Right cardiac atrium (tissue), 5 donors: Measurements from ENCODE around the gene ENKUR. TPM values are rescaled to one million over a fixed set of nuclear protein-coding genes. Genes with fewer than 3 reads are reported as not detected.
"Not testable (repeated sequence)": the region's sequence is repeated elsewhere in the genome, so short reads cannot be mapped to it uniquely, and the experiment has no call there.

Experiments used
- ATAC-seq, 2 donors: fragments of 200-7000 bp; cut with Tn5 transposase; one replicate each; pipeline versions ENCODE4 v1.8.0 to v1.9.1; 2020; ENCODE audit warnings: moderate library complexity in 2 of 2, mild to moderate bottlenecking in 1 of 2
- DNase-seq, 3 donors: peaks; one replicate each; pipeline ENCODE4 v3.0.0-alpha.2; 2020
- H3K27ac ChIP-seq: one replicate; pipeline ENCODE4 v1.5.1; 2013; ENCODE audit warnings: mild to moderate bottlenecking, low read length, control low read depth, moderate library complexity
- H3K27me3 ChIP-seq: one replicate; pipeline ENCODE4 v1.6.1; 2013; ENCODE audit not compliant: control insufficient read depth, insufficient read depth
- H3K4me1 ChIP-seq: one replicate; pipeline ENCODE4 v1.6.1; 2013; ENCODE audit warnings: low read length; ENCODE audit not compliant: control insufficient read depth, insufficient read depth
- H3K4me3 ChIP-seq: one replicate; pipeline ENCODE4 v1.5.1; 2013; ENCODE audit warnings: low read length, control low read depth
- H3K9me3 ChIP-seq: one replicate; pipeline ENCODE4 v1.6.1; 2013; ENCODE audit warnings: low read length; ENCODE audit not compliant: control insufficient read depth
- WGBS: extraction: QIAGEN DNeasy Blood & Tissue Kit; methylation state at CpG from one replicate; pipeline ENCODE4 v1.1.7; 2013; 5-methylcytosine and 5-hydroxymethylcytosine counted together
- intact Hi-C, 4 donors: fragments of 100-400 bp; cut with DNase I; formaldehyde crosslinking; loops; one replicate each; pipeline versions ENCODE4 v1.11.0 to v1.14.0; 2022 to 2023
- polyA plus RNA-seq: library from polyadenylated mRNA; stranded (reverse); fragments of 200-250 nt; gene quantifications from one replicate; pipeline ENCODE4 v1.2.3, GENCODE V29; 2013
- total RNA-seq, 4 donors: library from RNA; stranded (reverse); fragmentation: NEBNext Ultra II Directional; extraction: Animal tissue kit (Norgen Biotek cat#: 25700); gene quantifications; one replicate each; pipeline ENCODE4 v1.2.1, GENCODE V29; 2021
- donor health status: healthy with polysubstance abuse.
- donor health status: DM: no; HTN: yes; CAD: no.
- donor health status: DM: no; HTN: no; CAD: no.
- donor health status: DM: no; HTN: yes; CAD: no; lungs with severe emphysema.
- donor health status: DM: yes; HTN: yes; CAD: no.

ENKUR gene
- total and polyA plus RNA-seq, 5 donors = not detected

DNA sequence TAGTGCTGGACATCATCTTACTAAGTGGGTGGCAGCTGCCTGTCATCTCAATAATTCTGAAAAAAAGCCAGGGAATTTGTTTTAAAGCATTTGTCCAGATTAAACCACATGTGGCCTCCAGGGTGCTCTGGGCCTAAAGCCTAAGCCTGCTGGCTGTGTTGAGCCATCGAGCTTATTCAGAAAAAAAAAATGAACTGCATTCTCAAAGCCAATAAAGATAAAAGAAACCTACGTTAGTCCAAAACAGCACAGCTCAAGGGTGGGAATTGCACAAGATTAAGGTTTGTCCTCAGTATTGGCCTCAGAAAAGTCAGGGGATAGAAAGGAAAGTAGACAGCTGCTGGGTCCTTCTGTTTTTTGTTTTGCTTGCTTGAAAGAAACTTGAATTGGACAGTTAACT is 41.0 kb downstream of the ENKUR start:
- peak; percentile 90 to 93 for ATAC-seq
- no peaks in the 10 kb centered on the region for H3K4me1 ChIP-seq
- H3K27me3 ChIP-seq = no peaks in the 10 kb centered on the region
- peak; percentile 73 to 85 (median 81) for DNase-seq
- no peak overlapping the region for H3K4me3 ChIP-seq
- H3K27ac ChIP-seq = no peak overlapping the region
- WGBS = 16% methylated on average over 2 of the region's 2 CpGs
- no peaks in the 10 kb centered on the region for H3K9me3 ChIP-seq
- intact Hi-C loops = no loop called here

DNA sequence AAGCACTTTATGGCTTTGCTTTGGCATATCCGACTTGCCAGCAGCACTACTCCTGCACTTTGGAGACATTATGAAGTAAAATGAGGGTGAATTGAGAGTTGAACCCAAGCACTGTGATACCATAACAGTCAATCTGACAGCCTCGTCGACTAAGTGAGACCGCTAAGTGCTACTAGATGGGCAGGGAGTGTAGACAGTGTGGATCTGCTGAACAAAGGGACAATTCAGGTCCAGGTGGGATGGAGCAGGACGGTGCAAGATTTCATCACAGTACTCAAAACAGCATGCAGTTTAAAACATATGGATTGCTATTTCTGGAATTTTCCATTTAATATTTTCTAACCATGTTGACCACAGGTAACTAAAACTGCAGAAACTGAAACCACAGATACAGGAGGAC is 42.8 kb downstream of the ENKUR start:
- ATAC-seq (no peak), DNase-seq (no peak)
- Histone ChIP-seq H3K27ac (no peak overlapping the region), H3K4me1 (no peaks in the 10 kb centered on the region), H3K27me3 (no peaks in the 10 kb centered on the region), H3K9me3 (no peaks in the 10 kb centered on the region), H3K4me3 (no peak overlapping the region)
- 83% methylated on average over 5 of the region's 5 CpGs for WGBS
- intact Hi-C loops = no loop called here

DNA sequence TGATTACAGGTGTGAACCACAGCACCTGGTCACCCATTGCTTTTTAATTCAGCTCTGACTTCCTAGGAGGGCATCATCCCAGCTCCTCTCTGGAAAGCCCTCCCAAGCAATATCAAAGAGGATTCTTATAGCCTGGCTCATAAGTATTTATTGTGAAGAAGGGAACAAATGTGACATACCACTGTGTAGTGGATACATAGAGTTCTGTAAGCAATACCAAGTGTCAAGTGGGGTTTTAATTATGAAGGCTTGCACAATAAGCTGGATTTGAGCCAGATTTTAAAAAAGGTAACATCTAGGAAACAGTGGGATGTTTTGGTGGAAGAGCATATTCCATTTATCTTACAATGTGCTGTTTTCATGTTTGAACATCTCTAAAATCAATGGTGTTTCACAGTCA is 44.6 kb downstream of the ENKUR start:
- Histone ChIP-seq H3K27ac (no peak overlapping the region), H3K4me3 (no peak overlapping the region), H3K27me3 (no peaks in the 10 kb centered on the region), H3K4me1 (no peaks in the 10 kb centered on the region), H3K9me3 (no peaks in the 10 kb centered on the region)
- ATAC-seq = no peak
- intact Hi-C loops = no loop called here
- DNase-seq = no peak

DNA sequence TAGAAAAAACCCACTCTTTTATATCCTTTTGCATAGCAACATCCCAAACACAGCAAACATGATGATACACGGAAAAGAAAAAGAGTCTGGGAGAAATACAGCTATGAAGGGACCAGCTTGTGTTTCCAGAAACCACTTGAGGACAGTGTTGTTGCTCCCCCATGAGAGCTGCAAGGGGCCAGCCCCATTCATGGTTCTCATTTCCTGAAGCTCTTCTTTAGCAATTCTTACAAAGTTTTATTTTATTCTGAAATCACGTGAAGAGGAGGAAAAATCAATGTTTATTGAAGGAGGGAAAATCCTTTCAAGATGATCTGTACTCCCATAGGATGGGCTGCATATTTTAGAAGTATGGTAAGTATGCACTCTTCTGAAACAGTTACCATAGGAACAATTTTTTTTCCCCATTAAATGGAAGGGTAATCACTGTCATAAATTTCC is 46.1 kb downstream of the ENKUR start:
- H3K27ac ChIP-seq = no peak overlapping the region
- no peak overlapping the region for H3K4me3 ChIP-seq
- WGBS = 43% methylated on average over 2 of the region's 2 CpGs
- intact Hi-C loops = no loop called here
- peaks cover 2% of the 10 kb centered on the region for H3K4me1 ChIP-seq
- ATAC-seq (no peak), DNase-seq (no peak)
- H3K9me3 ChIP-seq = no peaks in the 10 kb centered on the region
- no peaks in the 10 kb centered on the region for H3K27me3 ChIP-seq

DNA sequence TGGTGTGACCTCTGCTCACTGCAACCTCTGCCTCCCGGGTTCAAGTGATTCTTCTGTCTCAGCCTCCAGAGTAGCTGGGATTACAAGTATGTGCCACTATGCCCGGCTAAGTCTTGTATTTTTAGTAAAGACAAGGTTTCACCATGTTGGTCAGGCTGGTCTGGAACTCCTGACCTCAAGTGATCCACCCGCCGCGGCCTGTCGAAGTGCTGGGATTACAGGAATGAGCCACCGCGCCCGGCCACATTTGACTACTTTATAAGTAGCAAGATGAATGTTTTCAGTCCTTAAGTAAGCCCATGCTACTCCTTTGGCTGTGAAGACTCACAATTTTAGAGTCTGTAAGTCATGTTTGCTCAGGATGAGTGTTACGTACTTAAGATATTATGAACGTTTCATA is 47.0 kb downstream of the ENKUR start:
- DNase-seq, H3K27ac ChIP-seq, ATAC-seq, intact Hi-C loops, H3K9me3 ChIP-seq, H3K4me1 ChIP-seq, H3K4me3 ChIP-seq, H3K27me3 ChIP-seq: not testable (repeated sequence)
- 93% methylated on average over 11 of the region's 11 CpGs for WGBS

DNA sequence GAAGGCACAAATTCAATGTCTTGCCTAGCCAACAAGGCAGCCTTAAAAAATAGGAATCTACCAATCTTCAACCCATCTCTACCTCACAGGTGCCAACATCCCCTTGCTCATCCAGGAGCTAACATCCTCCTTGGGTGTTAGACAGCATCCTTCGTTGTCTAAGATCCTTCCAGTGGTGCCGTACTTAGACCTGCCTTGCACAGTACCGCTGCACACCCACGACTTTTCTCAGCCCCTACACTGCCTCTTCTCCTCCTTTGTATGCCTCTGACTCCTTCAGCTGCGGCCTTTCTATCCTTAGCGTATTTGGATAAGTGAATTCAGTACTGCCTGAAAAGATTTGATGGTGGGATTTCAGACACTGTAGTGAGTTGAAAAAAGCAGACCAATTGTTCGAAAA is 47.6 kb downstream of the ENKUR start:
- 94% methylated on average over 7 of the region's 7 CpGs for WGBS
- DNase-seq = no peak

DNA sequence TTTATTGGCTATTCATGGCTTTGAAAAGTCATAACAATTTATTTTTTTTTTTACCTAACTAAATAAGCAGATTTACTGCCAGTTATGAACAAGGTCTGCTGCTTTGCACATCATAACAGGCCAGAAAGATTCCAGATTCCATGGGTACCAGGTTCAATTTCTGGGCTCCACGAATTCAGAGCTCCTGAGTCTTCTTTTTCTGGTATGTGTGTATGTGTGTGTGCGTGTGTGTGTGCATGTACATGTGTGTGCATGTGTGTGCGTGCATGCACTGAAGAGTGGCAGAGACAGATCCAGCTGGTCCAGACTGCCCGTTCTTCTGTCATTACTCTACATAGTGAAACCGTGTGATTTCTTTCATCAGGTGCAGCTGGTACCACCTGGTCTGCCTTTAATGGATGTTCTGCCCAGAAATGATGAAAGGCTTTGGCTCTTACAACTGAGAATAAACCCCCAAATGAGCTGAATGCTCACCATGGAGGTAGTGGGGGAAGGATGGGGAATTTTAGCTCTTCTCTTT is 48.9 kb downstream of the ENKUR start:
- Histone ChIP-seq H3K27ac (no peak overlapping the region), H3K9me3 (no peaks in the 10 kb centered on the region), H3K4me3 (no peak overlapping the region), H3K4me1 (peaks cover 2% of the 10 kb centered on the region), H3K27me3 (no peaks in the 10 kb centered on the region)
- intact Hi-C loops = no loop called here
- ATAC-seq (no peak), DNase-seq (no peak)
- WGBS = 90% methylated on average over 5 of the region's 5 CpGs

More for the DNA sequence above, 47.6 kb downstream of the ENKUR start:
- Histone ChIP-seq H3K4me3 (no peak overlapping the region), H3K27ac (no peak overlapping the region), H3K27me3 (no peaks in the 10 kb centered on the region), H3K9me3 (no peaks in the 10 kb centered on the region), H3K4me1 (peaks cover 2% of the 10 kb centered on the region)
- no peak for ATAC-seq
- intact Hi-C loops = no loop called here

DNA sequence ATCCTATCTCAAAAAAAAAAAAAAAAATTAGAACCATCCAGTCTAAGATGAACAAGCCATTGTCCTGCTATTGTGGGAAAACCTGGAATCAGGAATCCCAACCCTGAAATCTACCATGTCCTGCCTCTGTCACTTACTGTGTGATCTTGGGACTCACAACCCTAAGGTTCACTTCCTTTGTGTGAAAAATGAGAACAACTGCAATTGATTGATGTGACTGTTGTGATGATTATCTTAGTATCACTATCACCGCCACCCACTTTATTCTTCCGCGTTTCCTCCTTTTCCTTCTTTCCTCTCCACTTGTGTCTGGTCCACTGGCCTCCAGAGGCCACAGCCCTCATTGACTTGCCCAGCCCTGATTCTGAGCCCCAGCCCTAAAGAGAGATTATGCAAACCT is 50.9 kb downstream of the ENKUR start:
- Histone ChIP-seq H3K9me3 (no peaks in the 10 kb centered on the region), H3K4me1 (peaks cover 2% of the 10 kb centered on the region)
- DNase-seq = no peak

DNA sequence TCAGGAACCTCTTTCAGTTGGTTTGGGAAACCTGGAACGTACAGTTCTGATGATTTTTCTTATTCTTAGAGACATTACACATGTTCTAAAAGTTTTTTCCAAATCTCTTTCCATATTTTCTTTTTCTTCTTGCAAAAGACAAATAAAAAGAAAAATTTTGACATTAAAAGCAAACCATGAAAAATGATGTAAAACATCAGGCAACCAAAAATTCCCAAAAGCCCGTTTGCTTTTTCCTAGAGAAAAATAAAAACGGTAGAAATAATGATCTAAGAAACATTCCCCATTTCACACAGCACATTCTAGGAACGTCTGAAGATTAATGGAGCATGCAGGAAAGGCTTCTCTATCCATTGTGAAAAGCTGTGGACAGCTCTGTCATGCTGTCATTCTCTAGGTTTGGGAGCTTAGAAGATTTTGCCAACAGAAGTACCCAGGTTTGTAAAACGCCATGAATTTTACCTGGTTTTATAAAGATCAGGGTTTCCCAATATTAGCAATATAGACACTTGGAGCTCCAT is 52.4 kb downstream of the ENKUR start:
- DNase-seq (no peak), ATAC-seq (no peak)
- intact Hi-C loops = no loop called here
- WGBS = 62% methylated on average over 5 of the region's 5 CpGs
- Histone ChIP-seq H3K9me3 (no peaks in the 10 kb centered on the region), H3K27ac (no peak overlapping the region), H3K27me3 (no peaks in the 10 kb centered on the region), H3K4me1 (peaks cover 5% of the 10 kb centered on the region), H3K4me3 (no peak overlapping the region)

More for the DNA sequence above, 50.9 kb downstream of the ENKUR start:
- H3K27me3 ChIP-seq = no peaks in the 10 kb centered on the region
- intact Hi-C loops = no loop called here
- 77% methylated on average over 3 of the region's 3 CpGs for WGBS
- no peak overlapping the region for H3K27ac ChIP-seq
- no peak for ATAC-seq
- H3K4me3 ChIP-seq = no peak overlapping the region

DNA sequence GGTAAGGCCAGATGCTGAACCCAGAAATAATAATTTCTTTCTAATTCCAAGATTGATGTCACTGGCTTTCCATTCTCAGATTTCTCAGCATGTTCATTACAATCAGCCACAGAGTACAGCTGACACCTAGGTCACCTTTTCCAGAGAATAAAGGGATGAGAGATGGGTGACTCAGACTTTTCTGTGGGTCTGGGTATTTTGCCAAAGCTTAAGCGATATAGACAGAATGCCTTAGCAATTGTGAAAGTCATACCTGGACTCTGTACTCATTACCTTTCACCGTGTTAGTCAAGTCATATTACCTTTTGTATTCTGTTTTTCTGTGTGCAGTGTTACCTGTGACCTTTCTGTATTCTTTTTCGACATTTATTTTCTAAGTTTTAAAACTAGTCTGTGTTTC is 53.0 kb downstream of the ENKUR start:
- H3K27me3 ChIP-seq = no peaks in the 10 kb centered on the region
- H3K9me3 ChIP-seq = no peaks in the 10 kb centered on the region
- no peak overlapping the region for H3K27ac ChIP-seq
- ATAC-seq (no peak), DNase-seq (no peak)
- H3K4me3 ChIP-seq = no peak overlapping the region
- 92% methylated on average over 3 of the region's 3 CpGs for WGBS
- H3K4me1 ChIP-seq = peaks cover 5% of the 10 kb centered on the region
- intact Hi-C loops = no loop called here

DNA sequence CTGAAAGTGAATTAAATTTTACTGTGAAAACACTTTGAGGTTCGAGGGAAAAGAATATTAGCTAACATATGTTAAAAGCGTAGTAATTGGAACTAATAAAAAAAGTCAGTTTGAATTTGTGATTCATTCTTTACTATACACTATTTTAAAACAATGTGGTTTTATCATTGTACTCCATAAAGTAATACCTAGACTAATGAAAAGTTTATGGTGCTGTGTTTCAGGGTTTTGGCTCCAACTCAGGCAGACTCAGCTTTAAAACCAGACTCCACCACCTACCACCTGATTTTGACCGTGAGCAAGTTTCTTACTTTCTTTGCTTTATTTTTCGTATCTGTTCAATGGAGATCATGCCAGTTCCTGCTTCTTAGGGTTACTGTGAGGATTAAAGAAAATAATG is 54.4 kb downstream of the ENKUR start:
- H3K4me3 ChIP-seq = no peak overlapping the region
- H3K27ac ChIP-seq = no peak overlapping the region
- 94% methylated on average over 4 of the region's 4 CpGs for WGBS
- DNase-seq (no peak), ATAC-seq (no peak)
- no peaks in the 10 kb centered on the region for H3K9me3 ChIP-seq
- intact Hi-C loops = no loop called here
- H3K27me3 ChIP-seq = no peaks in the 10 kb centered on the region
- peaks cover 5% of the 10 kb centered on the region for H3K4me1 ChIP-seq

DNA sequence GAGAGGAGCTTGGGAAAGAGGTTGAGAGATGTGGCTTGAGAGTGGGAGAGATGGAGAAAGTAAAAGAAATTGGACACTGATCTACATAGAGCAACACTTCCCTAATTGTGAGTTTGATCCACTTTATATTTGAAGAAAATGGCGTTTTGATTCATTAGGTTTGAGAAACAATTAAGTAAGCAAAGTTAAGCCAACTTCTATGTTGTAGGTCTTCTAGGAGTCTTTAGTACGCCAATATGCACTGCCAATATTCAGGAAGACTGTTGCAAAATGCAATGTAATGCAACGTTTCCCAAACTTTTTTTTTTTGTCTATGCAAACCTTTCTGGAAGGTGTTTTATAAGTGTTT is 56.6 kb downstream of the ENKUR start:
- no peaks in the 10 kb centered on the region for H3K9me3 ChIP-seq
- no peak for ATAC-seq
- H3K27ac ChIP-seq = peak overlapping the region; percentile 89
- H3K27me3 ChIP-seq = no peaks in the 10 kb centered on the region
- no peak for DNase-seq
- H3K4me1 ChIP-seq = peaks cover 3% of the 10 kb centered on the region
- intact Hi-C loops = loop anchor here in 3 of 4 donors (10.0 kb wide), 1 partner anchor 235 kb away; the partner anchor contains the start of gene ARHGAP21 (in 3 of the 3)
- WGBS = 66% methylated on average over 3 of the region's 3 CpGs
- no peak overlapping the region for H3K4me3 ChIP-seq
